Activated naive CD4-positive, alpha-beta T cell treated with anti-CD3 and anti-CD28 coated beads for 36 hours (primary cell): ENCODE results near the gene RAF1. TPM values are rescaled to one million over a fixed set of nuclear protein-coding genes. Genes with fewer than 3 reads are reported as not detected.
"Not testable (repeated sequence)": the region's sequence is repeated elsewhere in the genome, so short reads cannot be mapped to it uniquely, and the experiment has no call there.

ENCODE experiments used
- CTCF ChIA-PET: fragments of 350-600 bp; sonication (Branson Sonifier 250); formaldehyde crosslinking; loops from one replicate; lab custom pipeline; 2021; ENCODE audit warnings: antibody characterized with exemption; lab: Charles Lee
- DNase-seq: peaks from one replicate; pipeline ENCODE4 v3.0.0-alpha.2; 2020
- H3K27ac Mint-ChIP-seq: one replicate; pipeline ENCODE4 v1.8.0; 2021; ENCODE audit warnings: mild to moderate bottlenecking, mixed read lengths
- H3K27me3 Mint-ChIP-seq: one replicate; pipeline ENCODE4 v1.8.0; 2021; ENCODE audit warnings: low read depth, mixed read lengths
- H3K36me3 Mint-ChIP-seq: one replicate; pipeline ENCODE4 v1.8.0; 2021; ENCODE audit warnings: low read depth, mixed read lengths
- H3K4me1 Mint-ChIP-seq: one replicate; pipeline ENCODE4 v1.8.0; 2021; ENCODE audit warnings: low read depth, mixed read lengths
- H3K4me3 Mint-ChIP-seq: one replicate; pipeline ENCODE4 v1.8.0; 2021; ENCODE audit warnings: mild to moderate bottlenecking, moderate library complexity, mixed read lengths
- H3K9me3 Mint-ChIP-seq: one replicate; pipeline ENCODE4 v1.8.0; 2021; ENCODE audit warnings: mixed read lengths
- intact Hi-C: fragments of 100-400 bp; cut with micrococcal nuclease; formaldehyde crosslinking; loops from one replicate; pipeline ENCODE4 v1.15.1; 2023
- total RNA-seq, 2 experiments: library from RNA; stranded (reverse); gene quantifications; one replicate each; pipeline ENCODE4 v1.2.3, GENCODE V29; 2021

The RAF1 gene
- total RNA-seq = 10 to 100 TPM; 62.5 to 68.5 TPM

- CTCF ChIA-PET = interaction anchor here (0.7 to 1.2 kb wide), 4 partner anchors 42 to 57 kb away, joined by 3 to 4 read pairs (median 3); no protein-coding TSS in a partner anchor
- H3K27me3 Mint-ChIP-seq = no peaks in the 10 kb centered on the region
- intact Hi-C loops = loop anchor here (1.0 to 10.0 kb wide), 12 partner anchors 37 to 1392 kb away; partner anchors contain the start of genes ATG7, MKRN2, NUP210 and RPL32
Observed at GRCh38 chr3:12663936-12664908, at the start of gene RAF1. TSS of gene RAF1 (minus strand) at chr3:12664117. CDS start at chr3:12618721, 45,396 bp downstream.

GRCh38 chr3:12710062-12710461, 46.1 kb upstream of the RAF1 start:
- no peaks in the 10 kb centered on the region for H3K4me1 Mint-ChIP-seq
- no peaks in the 10 kb centered on the region for H3K9me3 Mint-ChIP-seq
- CTCF ChIA-PET = interaction anchor here (0.9 kb wide), 1 partner anchor 10 kb away, joined by 3 read pairs; no protein-coding TSS in a partner anchor
- H3K4me3 Mint-ChIP-seq = no peak overlapping the region
- H3K36me3 Mint-ChIP-seq = no peaks in the 10 kb centered on the region
- H3K27ac Mint-ChIP-seq = no peak overlapping the region
- DNase-seq = no peak
- intact Hi-C loops = no loop called here
- no peaks in the 10 kb centered on the region for H3K27me3 Mint-ChIP-seq

More at GRCh38 chr3:12663936-12664908, at the start of gene RAF1:
- Mint-ChIP-seq H3K4me3 (peak within 1 kb of the TSS; percentile 82), H3K4me1 (peaks cover 28% of the 10 kb centered on the region), H3K27ac (peak within 1 kb of the TSS; percentile 98), H3K9me3 (no peaks in the 10 kb centered on the region), H3K36me3 (peaks cover 5% of the 10 kb centered on the region)
- peak; percentile 98 for DNase-seq

- CTCF ChIA-PET = interaction anchor here (0.8 to 1.6 kb wide), 4 partner anchors 13 to 78 kb away, joined by 3 to 4 read pairs (median 4); partner anchors contain the start of gene RAF1
- H3K4me3 Mint-ChIP-seq = no peak overlapping the region
- H3K36me3 Mint-ChIP-seq = no peaks in the 10 kb centered on the region
- intact Hi-C loops = loop anchor here (5.0 kb wide), 1 partner anchor 183 kb away; no protein-coding TSS in a partner anchor
- no peaks in the 10 kb centered on the region for H3K4me1 Mint-ChIP-seq
- no peaks in the 10 kb centered on the region for H3K27me3 Mint-ChIP-seq
- H3K9me3 Mint-ChIP-seq = no peaks in the 10 kb centered on the region
- H3K27ac Mint-ChIP-seq = no peak overlapping the region
- no peak for DNase-seq
Observed at GRCh38 chr3:12709334-12709733, 45.4 kb upstream of the RAF1 start.

- Mint-ChIP-seq H3K4me1 (no peaks in the 10 kb centered on the region), H3K27me3 (no peaks in the 10 kb centered on the region), H3K27ac (no peak overlapping the region), H3K9me3 (no peaks in the 10 kb centered on the region), H3K36me3 (no peaks in the 10 kb centered on the region), H3K4me3 (no peak overlapping the region)
- no peak for DNase-seq
- intact Hi-C loops = loop anchor here (5.0 kb wide), 1 partner anchor 184 kb away; no protein-coding TSS in a partner anchor
- CTCF ChIA-PET = interaction anchor here (0.8 to 1.6 kb wide), 5 partner anchors 12 to 101 kb away, joined by 3 to 4 read pairs (median 4); partner anchors contain the start of gene RAF1
Observed at GRCh38 chr3:12708584-12709192, 44.8 kb upstream of the RAF1 start.

- H3K4me3 Mint-ChIP-seq = no peak overlapping the region
- H3K27me3 Mint-ChIP-seq = no peaks in the 10 kb centered on the region
- intact Hi-C loops = loop anchor here (5.0 kb wide), 1 partner anchor 185 kb away; no protein-coding TSS in a partner anchor
- H3K4me1 Mint-ChIP-seq = no peaks in the 10 kb centered on the region
- CTCF ChIA-PET = interaction anchor here (1.1 to 2.7 kb wide), 3 partner anchors 10 to 41 kb away, joined by 3 to 15 read pairs (median 3); no protein-coding TSS in a partner anchor
- no peak overlapping the region for H3K27ac Mint-ChIP-seq
- no peaks in the 10 kb centered on the region for H3K9me3 Mint-ChIP-seq
- no peaks in the 10 kb centered on the region for H3K36me3 Mint-ChIP-seq
- DNase-seq = no peak
Observed at GRCh38 chr3:12707449-12707848, 43.5 kb upstream of the RAF1 start.

GRCh38 chr3:12706504-12707253, 42.8 kb upstream of the RAF1 start:
- no peaks in the 10 kb centered on the region for H3K36me3 Mint-ChIP-seq
- CTCF ChIA-PET = interaction anchor here (0.6 to 2.7 kb wide), 16 partner anchors 9 to 191 kb away, joined by 3 to 15 read pairs (median 3); partner anchors contain the start of gene RAF1
- H3K27ac Mint-ChIP-seq = no peak overlapping the region
- H3K27me3 Mint-ChIP-seq = no peaks in the 10 kb centered on the region
- no peaks in the 10 kb centered on the region for H3K9me3 Mint-ChIP-seq
- DNase-seq = peak; percentile 80
- intact Hi-C loops = loop anchor here (1.0 to 5.0 kb wide), 3 partner anchors 104 to 186 kb away; partner anchors contain the start of gene RPL32
- H3K4me1 Mint-ChIP-seq = no peaks in the 10 kb centered on the region
- H3K4me3 Mint-ChIP-seq = no peak overlapping the region

GRCh38 chr3:12705981-12706380, 42.1 kb upstream of the RAF1 start:
- H3K27ac Mint-ChIP-seq = no peak overlapping the region

GRCh38 chr3:12705374-12705926, 41.5 kb upstream of the RAF1 start:
- no peak overlapping the region for H3K4me3 Mint-ChIP-seq
- H3K36me3 Mint-ChIP-seq = no peaks in the 10 kb centered on the region
- intact Hi-C loops = loop anchor here (5.0 kb wide), 1 partner anchor 187 kb away; no protein-coding TSS in a partner anchor
- H3K9me3 Mint-ChIP-seq = no peaks in the 10 kb centered on the region
- no peaks in the 10 kb centered on the region for H3K4me1 Mint-ChIP-seq
- H3K27ac Mint-ChIP-seq = no peak overlapping the region
- CTCF ChIA-PET = interaction anchor here (1.0 to 2.7 kb wide), 3 partner anchors 14 to 60 kb away, joined by 3 to 15 read pairs (median 4); no protein-coding TSS in a partner anchor
- no peak for DNase-seq
- no peaks in the 10 kb centered on the region for H3K27me3 Mint-ChIP-seq

More at GRCh38 chr3:12705981-12706380, 42.1 kb upstream of the RAF1 start:
- Mint-ChIP-seq H3K9me3 (no peaks in the 10 kb centered on the region), H3K4me3 (no peak overlapping the region), H3K27me3 (no peaks in the 10 kb centered on the region), H3K4me1 (no peaks in the 10 kb centered on the region), H3K36me3 (no peaks in the 10 kb centered on the region)
- no peak for DNase-seq
- intact Hi-C loops = loop anchor here (1.0 to 5.0 kb wide), 3 partner anchors 104 to 186 kb away; partner anchors contain the start of gene RPL32
- CTCF ChIA-PET = interaction anchor here (0.7 to 2.7 kb wide), 8 partner anchors 10 to 81 kb away, joined by 3 to 15 read pairs (median 3); no protein-coding TSS in a partner anchor

GRCh38 chr3:12702501-12702900, 38.6 kb upstream of the RAF1 start:
- Mint-ChIP-seq H3K4me3 (no peak overlapping the region), H3K4me1 (no peaks in the 10 kb centered on the region), H3K36me3 (no peaks in the 10 kb centered on the region), H3K27ac (no peak overlapping the region), H3K27me3 (no peaks in the 10 kb centered on the region), H3K9me3 (no peaks in the 10 kb centered on the region)
- intact Hi-C loops = no loop called here
- DNase-seq = no peak
- CTCF ChIA-PET = no interaction called here

- H3K4me3 Mint-ChIP-seq, CTCF ChIA-PET, DNase-seq, H3K27me3 Mint-ChIP-seq, H3K27ac Mint-ChIP-seq, intact Hi-C loops, H3K4me1 Mint-ChIP-seq, H3K36me3 Mint-ChIP-seq, H3K9me3 Mint-ChIP-seq: not testable (repeated sequence)
Observed at GRCh38 chr3:12701601-12702000, 37.7 kb upstream of the RAF1 start.

- intact Hi-C loops = no loop called here
Observed at GRCh38 chr3:12700800-12701199, 36.9 kb upstream of the RAF1 start.

More at GRCh38 chr3:12700800-12701199, 36.9 kb upstream of the RAF1 start:
- H3K4me1 Mint-ChIP-seq = no peaks in the 10 kb centered on the region
- CTCF ChIA-PET = no interaction called here
- no peaks in the 10 kb centered on the region for H3K9me3 Mint-ChIP-seq
- no peak for DNase-seq
- H3K36me3 Mint-ChIP-seq = no peaks in the 10 kb centered on the region
- no peaks in the 10 kb centered on the region for H3K27me3 Mint-ChIP-seq
- no peak overlapping the region for H3K4me3 Mint-ChIP-seq
- H3K27ac Mint-ChIP-seq = no peak overlapping the region
